B cell (primary cell): ENCODE results near the gene PHF21A. TPM values are rescaled to one million over a fixed set of nuclear protein-coding genes. Genes with fewer than 3 reads are reported as not detected.

Experiments used
- ATAC-seq: fragments of 200-7000 bp; cut with Tn5 transposase; one replicate; pipeline ENCODE4 v1.10.0; 2021; ENCODE audit warnings: low read depth, mild to moderate bottlenecking, moderate number of reproducible peaks, moderate library complexity
- CTCF ChIA-PET: fragments of 350-600 bp; sonication (Branson Sonifier 250); formaldehyde crosslinking; loops from one replicate; lab custom pipeline; 2021; ENCODE audit warnings: antibody characterized with exemption, inconsistent platforms; lab: Charles Lee
- POLR2A ChIA-PET: fragments of 350-600 bp; sonication (Branson Sonifier 250); formaldehyde crosslinking; loops from one replicate; lab custom pipeline; 2021; ENCODE audit warnings: antibody characterized with exemption; lab: Charles Lee
- DNase-seq: peaks from one replicate; pipeline ENCODE4 v3.0.0; 2013
- H2AFZ ChIP-seq: 2 replicates; pipeline ENCODE4 v1.6.1; 2012; ENCODE audit warnings: mild to moderate bottlenecking, low read depth, low read length; ENCODE audit not compliant: insufficient read depth, poor library complexity, severe bottlenecking
- H3K27ac ChIP-seq, 2 donors: 1 replicate in 1 of 2; 2 replicates in 1 of 2; pipeline ENCODE4 v1.5.1; 2012 to 2013; ENCODE audit warnings: low read length in 2 of 2, mild to moderate bottlenecking in 2 of 2, moderate library complexity in 1 of 2
- H3K27me3 ChIP-seq, 4 experiments: fragments of 200-600 bp in 1 of 4; sonication (generic) in 1 of 4; replicated peaks in 1 of 4; 1 replicate in 2 of 4; 2 replicates in 2 of 4; pipeline versions ENCODE4 v1.6.1 to v1.7.0; 2013 to 2016; ENCODE audit warnings: low read length in 3 of 4, mild to moderate bottlenecking in 2 of 4, mixed read lengths in 1 of 4, moderate library complexity in 1 of 4; ENCODE audit not compliant: insufficient read depth in 4 of 4, control insufficient read depth in 3 of 4; ENCODE audit errors: control extremely low read depth in 1 of 4
- H3K36me3 ChIP-seq, 2 experiments: replicated peaks in 1 of 2; 1 replicate in 1 of 2; 2 replicates in 1 of 2; pipeline versions ENCODE4 v1.6.1 to v1.7.1; 2013; ENCODE audit warnings: low read length in 1 of 2; ENCODE audit not compliant: insufficient read depth in 2 of 2, control insufficient read depth in 1 of 2; ENCODE audit errors: control extremely low read depth in 1 of 2, extremely low read depth in 1 of 2
- H3K4me1 ChIP-seq, 2 donors: fragments of 200-600 bp in 1 of 2; sonication (generic) in 1 of 2; 1 replicate in 1 of 2; 2 replicates in 1 of 2; pipeline versions ENCODE4 v1.5.1 to v1.6.1; 2013 to 2017; ENCODE audit warnings: low read length in 2 of 2; ENCODE audit not compliant: control insufficient read depth in 2 of 2, insufficient read depth in 2 of 2
- H3K4me2 ChIP-seq: replicated peaks from 2 replicates; pipeline ENCODE3; 2012; ENCODE audit warnings: mild to moderate bottlenecking, low read depth, low read length; ENCODE audit not compliant: poor library complexity, severe bottlenecking
- H3K4me3 ChIP-seq, 5 experiments: fragments of 200-600 bp in 1 of 5; sonication (generic) in 1 of 5; 1 replicate in 3 of 5; 2 replicates in 2 of 5; pipeline versions ENCODE4 v1.5.1 to v1.7.0; 2011 to 2016; ENCODE audit warnings: low read length in 4 of 5, mild to moderate bottlenecking in 4 of 5, low read depth in 2 of 5, control low read depth in 1 of 5, moderate library complexity in 1 of 5; ENCODE audit not compliant: insufficient read depth in 1 of 5; ENCODE audit errors: control extremely low read depth in 1 of 5, extremely low read depth in 1 of 5
- H3K79me2 ChIP-seq: fragments of 200-600 bp; sonication (generic); one replicate; pipeline ENCODE4 v1.6.0; 2016; ENCODE audit warnings: low read length; ENCODE audit not compliant: control insufficient read depth, insufficient read depth
- H3K9ac ChIP-seq: fragments of 200-600 bp; sonication (generic); 2 replicates; pipeline ENCODE4 v1.6.1; 2017; ENCODE audit warnings: mild to moderate bottlenecking, low read length, moderate library complexity
- H3K9me3 ChIP-seq, 3 donors: one replicate each; pipeline versions ENCODE4 v1.6.1 to v1.7.1; 2013; ENCODE audit warnings: low read length in 2 of 3; ENCODE audit not compliant: control insufficient read depth in 2 of 3, insufficient read depth in 1 of 3; ENCODE audit errors: control extremely low read depth in 1 of 3
- H4K20me1 ChIP-seq: 2 replicates; pipeline ENCODE4 v1.6.0; 2012; ENCODE audit warnings: mild to moderate bottlenecking, low read length; ENCODE audit not compliant: insufficient read depth, control insufficient read depth, poor library complexity, severe bottlenecking
- H3K27ac Mint-ChIP-seq: one replicate; pipeline ENCODE4 v1.8.0; 2021; ENCODE audit warnings: mixed read lengths
- H3K27me3 Mint-ChIP-seq: one replicate; pipeline ENCODE4 v1.8.0; 2021; ENCODE audit warnings: mixed read lengths
- H3K4me1 Mint-ChIP-seq: one replicate; pipeline ENCODE4 v1.8.0; 2021; ENCODE audit warnings: mixed read lengths
- H3K4me3 Mint-ChIP-seq: one replicate; pipeline ENCODE4 v1.8.0; 2021; ENCODE audit warnings: mixed read lengths
- H3K9me3 Mint-ChIP-seq: one replicate; pipeline ENCODE4 v1.8.0; 2022; ENCODE audit warnings: mixed read lengths; ENCODE audit not compliant: insufficient read depth
- CTCF ChIP-seq: fragments of 200-600 bp; IDR thresholded peaks from one replicate; pipeline ENCODE4 v1.8.0; 2022; ENCODE audit warnings: antibody characterized with exemption, mild to moderate bottlenecking
- EZH2 ChIP-seq: IDR thresholded peaks from 2 replicates; pipeline ENCODE4 v1.6.1; 2012; ENCODE audit warnings: borderline replicate concordance, low read depth, mild to moderate bottlenecking, moderate library complexity, low read length; ENCODE audit not compliant: insufficient read depth, poor library complexity, severe bottlenecking
- WGBS: methylation state at CpG from one replicate; pipeline ENCODE4 v1.1.5; 2013; ENCODE audit warnings: missing lambda C conversion rate; ENCODE audit not compliant: insufficient coverage; 5-methylcytosine and 5-hydroxymethylcytosine counted together
- intact Hi-C: fragments of 100-400 bp; cut with micrococcal nuclease; formaldehyde crosslinking; loops from one replicate; pipeline ENCODE4 v1.10.0; 2022
- polyA plus RNA-seq: library from polyadenylated mRNA; depleted of rRNA; stranded (reverse); fragments of >200 nt; gene quantifications from 2 replicates; pipeline ENCODE4 v1.2.3, GENCODE V29; 2012
- total RNA-seq, 2 donors: library from RNA; stranded (reverse); fragments of 120-200 nt in 1 of 2; gene quantifications; 1 replicate in 1 of 2; 2 replicates in 1 of 2; pipeline versions ENCODE4 v1.2.3 to v1.2.4, GENCODE V29; 2013 to 2022

PHF21A gene
- total and polyA plus RNA-seq, 2 donors (not counting 1 experiment from before 2014, with no cell fraction given), result 41.9 to 103 TPM

- 94% methylated on average over 4 of the region's 5 CpGs for WGBS
- Mint-ChIP-seq H3K4me3 (no peak overlapping the region), H3K27me3 (no peaks in the 10 kb centered on the region), H3K4me1 (no peaks in the 10 kb centered on the region), H3K9me3 (no peaks in the 10 kb centered on the region), H3K27ac (no peak overlapping the region)
- ATAC-seq (no peak), DNase-seq (no peak)
- CTCF ChIA-PET, result interaction anchor here (0.7 kb wide), 1 partner anchor 11 kb away, joined by 3 read pairs; no protein-coding TSS in a partner anchor
- H3K79me2 ChIP-seq, result peaks cover 9% of the 10 kb centered on the region
- H4K20me1 ChIP-seq, result peaks cover 13% of the 10 kb centered on the region
- no peak overlapping the region for H3K9ac ChIP-seq
- H3K4me1 ChIP-seq, result no peaks in the 10 kb centered on the region
- H3K4me2 ChIP-seq, result no peak overlapping the region
- no peak overlapping the region for H3K4me3 ChIP-seq
- no peaks in the 10 kb centered on the region for H3K9me3 ChIP-seq
- intact Hi-C loops, result no loop called here
- H3K27ac ChIP-seq, result no peak overlapping the region
- no peaks in the 10 kb centered on the region for H3K27me3 ChIP-seq
- POLR2A ChIA-PET, result no interaction called here
- TF ChIP-seq CTCF (no peak), EZH2 (no peak)
- no peak overlapping the region for H2AFZ ChIP-seq
- H3K36me3 ChIP-seq, result peaks cover 12 to 23% of the 10 kb centered on the region in 2 experiments
These were observed 46.1 kb downstream of the PHF21A start for GRCh38 chr11:46075168-46075567.

- Histone ChIP-seq H3K4me1 (no peaks in the 10 kb centered on the region), H3K4me3 (no peak overlapping the region), H3K79me2 (peaks cover 9% of the 10 kb centered on the region), H3K4me2 (no peak overlapping the region), H3K27ac (no peak overlapping the region), H3K9ac (no peak overlapping the region), H3K36me3 (peaks cover 12 to 13% of the 10 kb centered on the region in 2 experiments), H2AFZ (no peak overlapping the region), H3K9me3 (no peaks in the 10 kb centered on the region), H3K27me3 (no peaks in the 10 kb centered on the region), H4K20me1 (peaks cover 18% of the 10 kb centered on the region)
- intact Hi-C loops, result no loop called here
- CTCF ChIA-PET, result interaction anchor here (0.6 kb wide), 2 partner anchors 111 to 200 kb away, joined by 4 to 5 read pairs; no protein-coding TSS in a partner anchor
- Mint-ChIP-seq H3K9me3 (no peaks in the 10 kb centered on the region), H3K27me3 (no peaks in the 10 kb centered on the region), H3K27ac (no peak overlapping the region), H3K4me1 (no peaks in the 10 kb centered on the region), H3K4me3 (no peak overlapping the region)
- ATAC-seq, result no peak
- WGBS, result 100% methylated on average over 1 of the region's 1 CpG
- TF ChIP-seq CTCF (no peak), EZH2 (no peak)
- DNase-seq, result no peak
- POLR2A ChIA-PET, result no interaction called here
These were observed 47.6 kb downstream of the PHF21A start for GRCh38 chr11:46073632-46074031.
